ENCODE results near the gene PSMD11. TPM values are rescaled to one million over a fixed set of nuclear protein-coding genes. Genes with fewer than 3 reads are reported as not detected.
"Not testable (repeated sequence)": the region's sequence is repeated elsewhere in the genome, so short reads cannot be mapped to it uniquely, and the experiment has no call there.

PSMD11 gene
- total RNA-seq = 84.0 TPM

DNA sequence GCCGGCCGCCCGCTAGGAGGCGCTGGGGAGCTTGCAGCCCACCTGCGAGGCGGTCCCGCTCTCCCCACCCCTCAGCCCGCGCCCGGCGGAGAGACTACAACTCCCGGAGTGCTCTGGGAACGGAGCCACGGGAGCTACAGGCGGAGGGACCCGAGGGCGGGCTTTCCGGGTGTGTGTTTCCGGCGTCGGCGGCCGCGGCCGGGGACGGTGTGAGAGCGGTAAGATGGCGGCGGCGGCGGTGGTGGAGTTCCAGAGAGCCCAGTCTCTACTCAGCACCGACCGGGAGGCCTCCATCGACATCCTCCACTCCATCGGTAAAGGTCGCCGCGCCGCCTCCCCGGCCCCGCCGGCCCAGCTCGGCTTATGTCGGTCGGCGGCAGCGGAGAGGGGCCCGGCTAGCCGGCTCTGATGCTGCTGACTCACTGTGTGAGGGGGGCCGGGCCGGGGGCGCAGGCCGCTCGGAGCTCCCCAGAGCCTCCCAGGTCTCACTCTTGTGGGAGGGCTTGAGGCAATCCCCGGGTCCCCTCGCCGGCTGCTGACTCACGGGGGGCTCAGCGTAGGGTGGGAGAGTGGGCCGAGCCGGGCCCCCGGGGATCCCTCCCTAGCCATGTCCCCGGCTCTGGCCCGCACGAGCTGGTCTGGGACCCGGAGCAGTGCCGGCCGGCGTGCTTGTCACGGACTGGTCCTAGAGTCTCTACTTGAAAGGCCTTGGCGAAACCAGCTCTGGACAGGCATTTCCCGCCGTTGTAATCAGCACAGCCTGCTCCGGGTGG is at the start of gene PSMD11:
Gene PSMD11 (plus strand): TSS at position 210 of the 773 bp plus-strand sequence. CDS start 14 bp downstream, at position 224.
- no peaks in the 10 kb centered on the region for H3K27me3 ChIP-seq (ENCODE audit: insufficient read depth, low read length)
- H3K4me3 ChIP-seq (ENCODE audit: low read length) = peak within 1 kb of the TSS; percentile 93
- H3K9me3 ChIP-seq (ENCODE audit: low read depth, low read length) = no peaks in the 10 kb centered on the region
- peaks cover 21% of the 10 kb centered on the region for H3K4me1 ChIP-seq (ENCODE audit: insufficient read depth, low read length)

GRCh38 chr17:32396343-32396742 is 48.0 kb upstream of the PSMD11 start:
- no peak overlapping the region for H3K4me3 ChIP-seq (ENCODE audit: low read length)
- H3K9me3 ChIP-seq (ENCODE audit: low read depth, low read length) = no peaks in the 10 kb centered on the region
- H3K4me1 ChIP-seq (ENCODE audit: insufficient read depth, low read length) = no peaks in the 10 kb centered on the region
- H3K27me3 ChIP-seq (ENCODE audit: insufficient read depth, low read length) = no peaks in the 10 kb centered on the region

- Histone ChIP-seq H3K4me1 (ENCODE audit: insufficient read depth, low read length) (no peaks in the 10 kb centered on the region), H3K4me3 (ENCODE audit: low read length) (no peak overlapping the region), H3K27me3 (ENCODE audit: insufficient read depth, low read length) (no peaks in the 10 kb centered on the region), H3K9me3 (ENCODE audit: low read depth, low read length) (no peaks in the 10 kb centered on the region)
These were observed 45.4 kb upstream of the PSMD11 start for GRCh38 chr17:32398946-32399345.

- H3K27me3 ChIP-seq (ENCODE audit: insufficient read depth, low read length); H3K4me1 ChIP-seq (ENCODE audit: insufficient read depth, low read length); H3K4me3 ChIP-seq (ENCODE audit: low read length); H3K9me3 ChIP-seq (ENCODE audit: low read depth, low read length): not testable (repeated sequence)
These were observed 34.2 kb upstream of the PSMD11 start for GRCh38 chr17:32410085-32410484.

GRCh38 chr17:32426894-32427293 is 17.4 kb upstream of the PSMD11 start:
- peaks cover 8% of the 10 kb centered on the region for H3K9me3 ChIP-seq (ENCODE audit: low read depth, low read length)
- no peak overlapping the region for H3K4me3 ChIP-seq (ENCODE audit: low read length)
- no peaks in the 10 kb centered on the region for H3K27me3 ChIP-seq (ENCODE audit: insufficient read depth, low read length)
- H3K4me1 ChIP-seq (ENCODE audit: insufficient read depth, low read length) = no peaks in the 10 kb centered on the region

DNA sequence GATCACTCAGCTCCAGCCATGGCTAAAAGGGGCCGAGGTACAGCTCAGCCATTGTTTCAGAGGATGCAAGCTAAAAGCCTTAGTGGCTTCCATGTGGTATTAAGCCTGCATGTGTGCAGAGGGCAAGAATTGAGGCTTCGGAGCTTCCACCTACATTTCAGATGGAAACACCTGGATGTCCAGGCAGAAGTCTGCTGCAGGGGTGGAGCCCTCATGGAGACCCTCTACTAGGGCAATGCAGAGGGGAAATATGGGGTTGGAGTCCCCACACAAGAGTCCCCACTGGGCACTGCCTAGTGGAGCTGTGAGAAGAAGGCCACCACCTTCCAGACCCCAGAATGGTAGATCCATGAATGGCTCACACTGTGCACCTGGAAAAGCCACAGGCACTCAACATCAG is 14.7 kb upstream of the PSMD11 start:
- H3K4me1 ChIP-seq (ENCODE audit: insufficient read depth, low read length) = no peaks in the 10 kb centered on the region
- peaks cover 8% of the 10 kb centered on the region for H3K9me3 ChIP-seq (ENCODE audit: low read depth, low read length)
- H3K4me3 ChIP-seq (ENCODE audit: low read length) = no peak overlapping the region
- no peaks in the 10 kb centered on the region for H3K27me3 ChIP-seq (ENCODE audit: insufficient read depth, low read length)

GRCh38 chr17:32440722-32441121 is 3.6 kb upstream of the PSMD11 start:
- H3K9me3 ChIP-seq (ENCODE audit: low read depth, low read length) = no peaks in the 10 kb centered on the region
- no peaks in the 10 kb centered on the region for H3K27me3 ChIP-seq (ENCODE audit: insufficient read depth, low read length)
- peaks cover 15% of the 10 kb centered on the region for H3K4me1 ChIP-seq (ENCODE audit: insufficient read depth, low read length)
- no peak overlapping the region for H3K4me3 ChIP-seq (ENCODE audit: low read length)

DNA sequence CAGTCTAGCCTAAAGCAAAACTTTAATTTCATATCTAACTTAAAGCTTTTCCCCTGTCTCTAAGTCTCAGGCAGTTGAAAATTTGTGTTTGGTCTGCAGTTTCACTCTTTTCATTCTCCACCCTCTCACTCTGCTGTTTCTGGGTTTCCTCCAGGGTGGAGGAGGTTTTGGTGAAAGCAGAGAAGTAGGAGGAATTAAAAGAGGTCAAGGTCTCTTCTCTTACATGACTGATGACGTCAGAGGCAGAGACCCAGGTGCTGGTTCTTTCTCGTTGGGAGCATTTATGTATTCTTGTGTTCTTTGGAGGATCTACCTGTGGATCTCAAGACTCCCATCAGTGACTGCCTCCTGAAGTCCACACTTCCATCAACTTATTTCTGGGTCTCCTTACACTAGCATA is 2.4 kb upstream of the PSMD11 start:
- Histone ChIP-seq H3K27me3 (ENCODE audit: insufficient read depth, low read length) (no peaks in the 10 kb centered on the region), H3K4me3 (ENCODE audit: low read length) (no peak overlapping the region), H3K4me1 (ENCODE audit: insufficient read depth, low read length) (peaks cover 21% of the 10 kb centered on the region), H3K9me3 (ENCODE audit: low read depth, low read length) (no peaks in the 10 kb centered on the region)

DNA sequence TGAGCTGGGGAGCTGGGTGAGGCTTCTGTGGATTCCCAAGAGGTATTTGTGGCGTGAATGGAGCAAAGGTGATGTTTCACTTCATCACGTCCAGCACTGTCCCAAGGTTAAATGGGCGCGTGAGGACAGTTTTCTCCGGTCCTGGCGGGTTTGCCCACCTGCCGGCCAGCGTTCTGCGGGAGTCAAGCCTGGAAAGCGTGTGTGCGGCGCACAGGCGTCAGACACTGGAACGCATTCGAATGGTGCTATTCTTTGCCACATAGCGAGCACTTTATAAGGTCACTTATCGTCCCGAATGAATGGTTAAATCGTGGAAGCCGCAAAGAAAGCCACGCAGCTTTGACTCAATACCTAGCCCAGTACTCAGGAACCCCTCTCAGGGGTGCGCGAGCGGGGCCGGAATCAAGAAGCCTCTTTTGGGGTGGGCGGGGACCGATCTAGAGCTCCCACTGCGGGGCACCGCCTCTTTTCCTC is 446 bp upstream of the PSMD11 start:
- peak overlapping the region; percentile 93 for H3K4me3 ChIP-seq (ENCODE audit: low read length)
- H3K9me3 ChIP-seq (ENCODE audit: low read depth, low read length) = no peaks in the 10 kb centered on the region
- no peaks in the 10 kb centered on the region for H3K27me3 ChIP-seq (ENCODE audit: insufficient read depth, low read length)
- peaks cover 21% of the 10 kb centered on the region for H3K4me1 ChIP-seq (ENCODE audit: insufficient read depth, low read length)

DNA sequence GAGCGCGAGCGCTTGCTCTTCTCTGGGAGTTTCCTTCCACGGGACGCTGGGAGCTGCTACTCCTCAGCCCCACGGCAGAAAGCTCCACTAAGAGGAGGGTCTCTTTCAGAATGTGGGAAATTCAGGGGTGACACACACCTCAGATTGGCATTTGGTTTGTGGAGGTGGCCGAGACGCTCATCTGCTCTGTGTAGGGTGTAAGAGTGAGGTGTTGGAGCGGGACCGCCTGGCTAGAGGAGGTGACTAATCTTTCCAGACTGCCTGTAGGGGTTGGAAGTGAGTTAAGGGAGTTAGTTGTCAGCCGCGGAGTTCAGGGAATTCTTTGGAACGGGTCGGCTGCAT is 735 bp downstream of the PSMD11 start:
- Histone ChIP-seq H3K4me3 (ENCODE audit: low read length) (peak overlapping the region; percentile 93), H3K4me1 (ENCODE audit: insufficient read depth, low read length) (peaks cover 21% of the 10 kb centered on the region), H3K9me3 (ENCODE audit: low read depth, low read length) (no peaks in the 10 kb centered on the region), H3K27me3 (ENCODE audit: insufficient read depth, low read length) (no peaks in the 10 kb centered on the region)

GRCh38 chr17:32445497-32445896 is 1.2 kb downstream of the PSMD11 start:
- no peaks in the 10 kb centered on the region for H3K9me3 ChIP-seq (ENCODE audit: low read depth, low read length)
- peak overlapping the region; percentile 93 for H3K4me3 ChIP-seq (ENCODE audit: low read length)
- no peaks in the 10 kb centered on the region for H3K27me3 ChIP-seq (ENCODE audit: insufficient read depth, low read length)
- H3K4me1 ChIP-seq (ENCODE audit: insufficient read depth, low read length) = peaks cover 21% of the 10 kb centered on the region

GRCh38 chr17:32445971-32446370 is 1.7 kb downstream of the PSMD11 start:
- H3K27me3 ChIP-seq (ENCODE audit: insufficient read depth, low read length) = no peaks in the 10 kb centered on the region
- H3K4me3 ChIP-seq (ENCODE audit: low read length) = no peak overlapping the region

GRCh38 chr17:32446949-32447348 is 2.6 kb downstream of the PSMD11 start:
- Histone ChIP-seq H3K4me1 (ENCODE audit: insufficient read depth, low read length) (peaks cover 21% of the 10 kb centered on the region), H3K4me3 (ENCODE audit: low read length) (no peak overlapping the region), H3K27me3 (ENCODE audit: insufficient read depth, low read length) (no peaks in the 10 kb centered on the region), H3K9me3 (ENCODE audit: low read depth, low read length) (no peaks in the 10 kb centered on the region)

More at GRCh38 chr17:32445971-32446370, 1.7 kb downstream of the PSMD11 start:
- no peaks in the 10 kb centered on the region for H3K9me3 ChIP-seq (ENCODE audit: low read depth, low read length)
- H3K4me1 ChIP-seq (ENCODE audit: insufficient read depth, low read length) = peaks cover 21% of the 10 kb centered on the region

DNA sequence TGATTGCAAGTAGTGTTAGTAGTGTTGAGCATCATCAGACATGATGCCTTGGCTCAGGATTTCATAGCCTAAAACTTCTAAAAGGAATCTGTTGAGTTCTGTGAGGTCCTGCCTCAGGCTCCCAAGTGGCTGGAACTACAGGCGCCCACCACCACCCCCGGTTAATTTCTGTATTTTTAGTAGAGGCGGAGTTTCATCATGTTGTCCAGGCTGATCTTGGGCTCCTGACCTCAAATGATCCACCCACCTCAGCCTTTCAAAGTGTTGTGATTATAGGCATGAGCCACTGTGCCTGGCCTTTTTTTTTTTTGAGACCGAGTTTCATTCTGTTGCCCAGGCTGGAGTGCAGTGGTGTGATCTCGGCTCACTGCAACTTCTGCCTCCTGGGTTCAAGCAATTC is 5.7 kb downstream of the PSMD11 start:
- Histone ChIP-seq H3K27me3 (ENCODE audit: insufficient read depth, low read length) (no peaks in the 10 kb centered on the region), H3K4me1 (ENCODE audit: insufficient read depth, low read length) (peaks cover 14% of the 10 kb centered on the region), H3K9me3 (ENCODE audit: low read depth, low read length) (no peaks in the 10 kb centered on the region), H3K4me3 (ENCODE audit: low read length) (no peak overlapping the region)

GRCh38 chr17:32450379-32450778 is 6.1 kb downstream of the PSMD11 start:
- H3K4me3 ChIP-seq (ENCODE audit: low read length); H3K27me3 ChIP-seq (ENCODE audit: insufficient read depth, low read length); H3K9me3 ChIP-seq (ENCODE audit: low read depth, low read length): not testable (repeated sequence)

DNA sequence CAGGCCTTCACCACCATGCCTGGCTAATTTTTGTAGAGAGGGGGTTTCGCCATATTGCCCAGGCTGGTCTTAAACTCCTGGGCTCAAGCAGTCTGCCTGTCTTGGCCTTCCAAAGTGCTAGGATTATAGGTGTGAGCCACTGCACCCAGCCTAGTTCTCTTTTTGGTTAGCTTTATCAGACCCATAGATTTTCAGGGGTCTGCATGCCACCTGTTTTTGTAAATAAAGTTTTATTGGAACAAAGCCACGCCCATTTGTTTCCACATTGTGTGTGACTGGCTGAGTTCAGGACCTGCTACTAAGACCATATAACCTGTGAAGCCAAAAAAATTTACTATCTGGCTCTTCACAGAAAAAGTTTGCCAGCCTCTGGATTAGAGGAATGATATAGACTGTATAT is 7.6 kb downstream of the PSMD11 start:
- Histone ChIP-seq H3K9me3 (ENCODE audit: low read depth, low read length) (no peaks in the 10 kb centered on the region), H3K4me1 (ENCODE audit: insufficient read depth, low read length) (no peaks in the 10 kb centered on the region), H3K27me3 (ENCODE audit: insufficient read depth, low read length) (no peaks in the 10 kb centered on the region), H3K4me3 (ENCODE audit: low read length) (no peak overlapping the region)

More at GRCh38 chr17:32450379-32450778, 6.1 kb downstream of the PSMD11 start:
- not testable (repeated sequence) for H3K4me1 ChIP-seq (ENCODE audit: insufficient read depth, low read length)
